ENCODE results near the gene SMG6. TPM values are rescaled to one million over a fixed set of nuclear protein-coding genes. Genes with fewer than 3 reads are reported as not detected.

Gene SMG6
- total and polyA plus RNA-seq, 11 donors: 12.2 to 38.6 (median 22.1) TPM

DNA sequence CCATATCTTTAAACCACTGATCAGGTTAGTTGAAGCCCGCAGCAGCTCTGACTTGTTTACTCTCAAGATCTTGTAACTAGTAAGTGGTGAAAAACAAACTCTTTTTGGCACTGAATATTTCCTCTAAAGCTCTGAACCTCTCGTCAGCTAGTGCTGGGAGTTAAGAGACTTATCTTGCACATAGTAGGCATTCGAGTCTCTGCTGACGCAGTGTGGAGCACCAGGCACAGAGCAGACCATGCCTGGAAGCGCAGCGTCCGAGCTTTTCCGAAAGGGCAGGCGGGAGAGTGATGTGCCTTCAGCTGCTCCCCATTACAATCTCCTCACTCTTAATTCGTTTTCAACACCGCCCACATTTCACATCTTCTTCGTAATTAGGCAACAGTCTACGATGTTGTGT, 63.0 kb downstream of the SMG6 start:
- Histone ChIP-seq H3K27me3 (no peaks in the 10 kb centered on the region), H3K36me3 (peaks cover 0 to 32% (median 10%) of the 10 kb centered on the region in 9 donors), H3K4me1 (peaks cover 3 to 62% (median 38%) of the 10 kb centered on the region in 12 donors), H3K9me3 (no peaks in the 10 kb centered on the region), H3K4me3 (peak overlapping the region in 3 of 12 donors; percentile 0 to 9 (median 7)), H3K27ac (peak overlapping the region in 11 of 12 donors; percentile 26 to 82 (median 69))
- ATAC-seq (peak in 1 of 4 donors; percentile 42), DNase-seq (peak in 2 of 5 donors; percentile 44 to 46)
- 77 to 85% (median 84%) methylated on average over 13 of the region's 13 CpGs for WGBS, 4 donors
- intact Hi-C loops (cut with DNase I): loop anchor here in 3 of 10 donors (5.0 to 10.0 kb wide), 3 partner anchors 58 to 336 kb away; no protein-coding TSS in a partner anchor
- TF ChIP-seq POLR2A (IDR thresholded peaks at IDR 0.05): no peak
- TF ChIP-seq, protein P1, sequence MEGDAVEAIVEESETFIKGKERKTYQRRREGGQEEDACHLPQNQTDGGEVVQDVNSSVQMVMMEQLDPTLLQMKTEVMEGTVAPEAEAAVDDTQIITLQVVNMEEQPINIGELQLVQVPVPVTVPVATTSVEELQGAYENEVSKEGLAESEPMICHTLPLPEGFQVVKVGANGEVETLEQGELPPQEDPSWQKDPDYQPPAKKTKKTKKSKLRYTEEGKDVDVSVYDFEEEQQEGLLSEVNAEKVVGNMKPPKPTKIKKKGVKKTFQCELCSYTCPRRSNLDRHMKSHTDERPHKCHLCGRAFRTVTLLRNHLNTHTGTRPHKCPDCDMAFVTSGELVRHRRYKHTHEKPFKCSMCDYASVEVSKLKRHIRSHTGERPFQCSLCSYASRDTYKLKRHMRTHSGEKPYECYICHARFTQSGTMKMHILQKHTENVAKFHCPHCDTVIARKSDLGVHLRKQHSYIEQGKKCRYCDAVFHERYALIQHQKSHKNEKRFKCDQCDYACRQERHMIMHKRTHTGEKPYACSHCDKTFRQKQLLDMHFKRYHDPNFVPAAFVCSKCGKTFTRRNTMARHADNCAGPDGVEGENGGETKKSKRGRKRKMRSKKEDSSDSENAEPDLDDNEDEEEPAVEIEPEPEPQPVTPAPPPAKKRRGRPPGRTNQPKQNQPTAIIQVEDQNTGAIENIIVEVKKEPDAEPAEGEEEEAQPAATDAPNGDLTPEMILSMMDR (IDR thresholded peaks at IDR 0.05): no peak

DNA sequence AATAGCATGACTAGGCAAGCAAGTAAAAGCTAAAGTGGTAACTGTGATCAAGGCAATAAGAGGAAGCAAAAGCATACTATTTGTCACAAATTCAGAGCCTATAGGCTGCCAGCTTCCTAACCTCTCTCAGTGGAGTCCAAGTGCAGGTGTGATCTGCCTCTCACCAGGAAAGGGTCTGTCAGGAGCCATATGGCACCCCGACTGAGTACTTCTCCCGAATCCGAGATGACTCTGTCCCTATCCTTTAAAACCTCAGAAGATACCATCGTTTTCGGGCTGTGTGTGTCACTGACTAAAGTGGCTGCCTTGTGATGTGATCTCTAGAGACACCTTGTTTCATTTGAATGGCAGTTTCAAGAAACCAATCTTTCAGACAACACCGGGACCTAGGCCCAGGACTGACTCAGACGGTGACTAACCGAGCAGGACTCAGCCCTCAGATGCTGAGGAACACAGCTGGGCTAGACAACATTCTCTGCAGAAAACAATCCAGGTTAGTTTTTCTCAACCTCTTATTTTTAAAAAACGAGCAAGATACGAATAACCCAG, 63.6 kb downstream of the SMG6 start:
- DNase-seq: peak in 4 of 5 donors; percentile 31 to 75 (median 52)
- H3K36me3 ChIP-seq: peaks cover 0 to 33% (median 10%) of the 10 kb centered on the region in 9 donors
- WGBS, 4 donors: 69 to 80% (median 74%) methylated on average over 10 of the region's 10 CpGs
- H3K27ac ChIP-seq: peak overlapping the region; percentile 26 to 82 (median 69)
- H3K27me3 ChIP-seq: no peaks in the 10 kb centered on the region
- TF ChIP-seq POLR2A (IDR thresholded peaks at IDR 0.05): no peak
- TF ChIP-seq, protein P1 (IDR thresholded peaks at IDR 0.05): no peak
- intact Hi-C loops (cut with DNase I): loop anchor here in 6 of 10 donors (2.0 to 10.0 kb wide), 7 partner anchors 58 to 335 kb away; no protein-coding TSS in a partner anchor
- peak overlapping the region in 3 of 12 donors; percentile 1 to 9 (median 7) for H3K4me3 ChIP-seq
- H3K4me1 ChIP-seq: peaks cover 3 to 63% (median 38%) of the 10 kb centered on the region in 12 donors
- no peaks in the 10 kb centered on the region for H3K9me3 ChIP-seq
- peak in 3 of 4 donors; percentile 45 to 67 (median 50) for ATAC-seq

DNA sequence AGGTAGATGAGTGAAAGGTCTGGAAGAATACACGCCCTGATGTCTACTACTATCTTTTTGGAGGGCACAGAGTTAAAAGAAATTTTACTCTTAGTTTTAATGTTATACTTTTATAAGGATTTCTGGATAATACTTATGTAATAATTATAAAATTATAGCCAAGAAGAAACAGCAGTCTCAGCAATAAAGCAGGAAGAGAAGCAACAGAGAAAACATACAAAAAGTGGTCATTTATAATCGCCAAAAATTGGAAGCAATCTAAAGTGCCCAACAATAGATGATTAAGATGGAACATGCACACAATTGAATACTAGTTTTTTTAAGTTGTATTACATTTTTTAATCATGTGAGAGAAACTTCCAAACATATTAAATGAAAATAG, 64.4 kb downstream of the SMG6 start:
- Histone ChIP-seq H3K4me3 (no peak overlapping the region), H3K9me3 (no peaks in the 10 kb centered on the region), H3K36me3 (peaks cover 0 to 39% (median 10%) of the 10 kb centered on the region in 9 donors), H3K27me3 (no peaks in the 10 kb centered on the region), H3K27ac (peak overlapping the region in 11 of 12 donors; percentile 59 to 84 (median 71)), H3K4me1 (peaks cover 3 to 64% (median 38%) of the 10 kb centered on the region in 12 donors)
- TF ChIP-seq, protein P1 (IDR thresholded peaks at IDR 0.05): no peak
- no peak for TF ChIP-seq POLR2A (IDR thresholded peaks at IDR 0.05)
- ATAC-seq: no peak
- no peak for DNase-seq
- intact Hi-C loops (cut with DNase I): loop anchor here in 4 of 10 donors (2.0 to 10.0 kb wide), 4 partner anchors 60 to 144 kb away; no protein-coding TSS in a partner anchor
- WGBS, 4 donors: 74 to 79% (median 76%) methylated on average over 2 of the region's 2 CpGs

DNA sequence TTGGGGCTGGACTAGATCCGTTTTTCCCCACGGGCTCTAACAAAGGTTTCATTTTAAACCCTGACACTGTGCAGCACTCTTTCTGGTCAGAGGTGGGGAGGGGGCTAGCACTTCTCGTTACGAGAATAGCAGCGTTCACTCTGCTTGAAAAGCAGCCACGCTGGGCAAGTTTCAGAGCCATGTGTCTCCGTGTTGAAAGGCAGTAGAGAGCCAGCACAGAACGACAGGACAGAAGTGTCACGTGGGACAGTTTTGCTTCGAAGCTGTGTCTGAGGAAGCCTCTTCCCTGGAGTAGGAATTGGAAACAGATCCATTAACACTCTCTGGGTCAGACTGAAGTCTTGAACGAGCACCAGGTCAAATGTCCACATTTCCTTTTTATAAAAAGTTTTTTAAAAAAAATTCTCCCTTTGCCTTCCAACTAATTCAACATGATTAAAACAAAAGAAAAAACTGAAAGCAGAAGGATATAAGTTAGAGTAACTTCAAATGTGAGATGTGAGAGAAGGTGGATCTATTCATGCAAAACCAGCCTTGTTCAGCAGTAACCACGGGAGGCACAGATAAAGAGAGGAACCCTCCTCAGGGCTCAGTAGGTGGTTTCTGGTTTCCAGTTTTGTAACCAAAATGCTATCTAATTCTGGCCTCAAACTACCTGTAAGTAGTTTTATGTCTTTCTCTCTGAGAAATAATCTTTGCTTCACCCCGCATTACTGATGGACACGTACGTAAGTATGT, 65.0 kb downstream of the SMG6 start:
- peak overlapping the region; percentile 7 to 84 (median 70) for H3K27ac ChIP-seq
- TF ChIP-seq POLR2A (IDR thresholded peaks at IDR 0.05): no peak
- TF ChIP-seq, protein P1 (IDR thresholded peaks at IDR 0.05): no peak
- H3K36me3 ChIP-seq: peaks cover 0 to 41% (median 5%) of the 10 kb centered on the region in 9 donors
- ATAC-seq (peak; percentile 56 to 81 (median 67)), DNase-seq (peak in 4 of 5 donors; percentile 47 to 80 (median 57))
- H3K4me1 ChIP-seq: peaks cover 3 to 67% (median 40%) of the 10 kb centered on the region in 12 donors
- 21 to 30% (median 26%) methylated on average over 15 of the region's 15 CpGs for WGBS, 4 donors
- H3K4me3 ChIP-seq: peak overlapping the region in 3 of 12 donors; percentile 6 to 32 (median 18)
- intact Hi-C loops (cut with DNase I): loop anchor here in 4 of 10 donors (2.0 to 10.0 kb wide), 4 partner anchors 60 to 144 kb away; no protein-coding TSS in a partner anchor
- H3K9me3 ChIP-seq: no peaks in the 10 kb centered on the region
- H3K27me3 ChIP-seq: no peaks in the 10 kb centered on the region

Data from heart left ventricle (tissue), 16 donors.